ENCODE data around the gene LPO.
A peak's percentile ranks its signal among the peaks of the same experiment; 100 is the strongest.

The LPO gene

DNA sequence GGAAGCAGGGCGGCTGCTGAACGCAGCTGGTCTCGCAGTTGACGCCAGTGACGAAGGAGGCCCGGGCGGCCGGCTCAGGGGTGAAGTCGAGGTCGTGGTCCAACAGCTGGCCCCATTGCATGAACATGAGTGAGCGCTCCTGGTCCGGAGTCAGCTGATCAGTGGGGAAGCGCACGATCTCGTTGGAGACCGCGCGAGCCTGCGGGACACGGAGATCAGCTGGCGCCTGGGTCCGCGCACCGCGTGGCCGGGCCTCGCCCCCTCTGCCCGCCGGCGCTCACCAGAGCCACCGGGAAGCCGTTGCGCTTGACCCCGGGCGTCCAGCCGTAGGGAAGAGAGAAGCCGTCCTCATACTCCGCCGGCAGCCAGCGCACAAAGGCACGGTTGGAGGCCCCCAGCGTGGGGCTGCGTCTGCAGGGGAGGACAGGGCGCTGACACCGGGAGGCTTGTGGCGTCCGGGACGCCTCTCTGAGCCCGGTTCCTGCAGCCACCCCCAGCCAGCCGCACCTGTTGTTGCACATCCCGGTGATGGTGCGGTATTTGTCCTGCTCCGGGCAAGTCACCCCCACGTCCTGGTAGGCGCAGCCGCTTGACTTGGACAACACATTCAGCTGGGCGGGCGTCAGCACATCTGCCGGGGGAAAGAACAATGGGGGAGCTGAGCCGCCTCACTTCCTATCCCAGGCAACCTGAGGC, 40.8 kb downstream of the LPO start:
- no peak for DNase-seq

DNA sequence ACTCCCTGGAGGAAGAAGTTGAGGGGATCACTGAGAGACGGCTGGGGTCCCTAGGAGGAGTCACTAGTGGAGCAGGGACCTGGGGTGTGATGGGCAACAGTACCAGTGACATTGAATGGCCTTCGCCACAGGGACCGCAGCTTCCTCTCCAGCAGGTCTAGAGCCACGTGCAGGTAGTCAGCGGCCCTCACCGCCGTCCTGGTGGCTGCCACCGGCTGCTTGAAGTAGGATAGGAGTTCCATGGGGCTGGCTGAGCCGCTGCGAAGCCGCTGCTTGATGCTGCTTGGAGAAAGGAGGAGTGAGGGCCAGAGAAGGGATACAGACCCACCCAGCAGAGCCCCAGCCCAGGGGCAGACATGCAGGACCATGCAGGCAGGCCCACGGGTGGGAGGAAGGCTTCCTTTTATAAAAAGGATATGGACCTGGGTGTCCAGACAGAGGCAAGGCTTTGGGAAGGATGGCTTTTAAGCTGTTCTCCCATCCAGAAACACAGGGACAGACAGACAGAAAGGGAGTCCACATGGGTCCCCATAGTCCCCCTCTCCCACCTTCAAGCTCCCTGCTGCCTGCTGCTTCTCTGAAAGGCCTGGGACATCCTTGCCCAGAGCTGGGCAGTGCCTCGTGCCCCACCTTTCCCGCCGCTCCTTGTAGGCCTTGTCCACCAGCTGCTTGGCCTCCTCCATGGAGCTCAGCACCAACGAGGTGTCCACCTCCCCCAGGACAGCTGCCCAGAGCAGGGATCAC, 41.5 kb downstream of the LPO start:
- no peak for DNase-seq

DNA sequence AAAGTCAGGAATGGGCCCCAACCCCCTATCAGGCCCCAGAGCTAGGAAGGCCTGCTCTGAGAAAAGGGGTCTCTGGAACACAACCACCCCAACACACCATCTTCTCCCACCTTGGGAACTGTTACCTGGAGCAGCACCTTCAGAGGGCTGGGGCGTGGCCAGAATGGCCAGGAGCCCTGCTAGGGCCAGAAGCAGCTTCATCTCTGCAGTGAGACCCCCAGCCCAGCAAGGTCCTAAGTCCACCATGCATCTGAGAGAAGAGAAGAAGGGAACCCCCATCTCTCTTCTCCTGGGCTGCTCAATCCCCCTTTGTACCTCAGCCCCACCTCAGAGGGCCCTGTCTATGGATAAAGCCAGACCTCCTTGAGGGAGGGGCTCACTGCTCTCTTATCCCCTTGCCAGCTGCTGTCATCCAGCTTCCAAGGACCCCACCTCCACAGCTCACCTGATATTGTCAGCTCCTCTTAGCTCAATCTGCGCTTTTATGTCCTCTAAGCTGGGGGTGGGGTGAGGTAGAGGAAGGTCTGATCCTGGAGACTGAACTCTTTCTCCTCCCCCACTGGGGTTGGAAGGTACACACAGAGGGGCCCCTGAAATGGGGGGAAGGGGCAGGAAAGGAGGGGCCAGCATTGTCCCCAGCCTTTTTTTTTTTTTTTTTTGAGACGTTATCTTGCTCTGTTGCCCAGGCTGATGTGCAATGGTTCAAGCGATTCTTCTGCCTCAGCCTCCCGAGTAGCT, 42.3 kb downstream of the LPO start, which contains the start of gene MPO:
MPO (minus strand) TSS at position 456 of the 738 bp plus-strand sequence; CDS start at position 279, 177 bp downstream.
- no peak for DNase-seq

DNA sequence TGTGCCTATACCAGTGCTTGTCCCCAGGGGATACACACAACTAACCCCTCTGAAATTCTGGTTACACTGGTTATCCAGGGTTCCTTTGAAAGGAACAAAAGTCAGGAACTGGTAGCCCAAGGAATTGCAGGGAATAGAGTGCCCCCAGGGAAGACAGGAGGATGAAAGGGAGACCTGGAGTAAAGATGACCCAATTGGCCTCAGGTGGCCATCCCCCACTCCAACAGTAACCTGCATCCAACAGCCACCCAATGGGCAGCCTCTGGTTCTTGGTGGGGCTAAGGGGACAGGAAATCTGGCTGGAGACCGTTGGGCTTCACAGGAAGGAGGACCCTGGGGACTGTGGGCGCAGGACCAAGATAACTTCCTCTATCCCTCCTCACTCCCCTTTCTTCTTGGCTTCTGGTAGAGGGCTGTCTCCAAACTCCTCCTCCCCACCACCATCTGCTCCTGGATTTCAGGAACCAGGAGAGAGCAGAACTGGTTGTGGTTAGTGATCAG, 43.2 kb downstream of the LPO start:
- DNase-seq, result peak; percentile 46

DNA sequence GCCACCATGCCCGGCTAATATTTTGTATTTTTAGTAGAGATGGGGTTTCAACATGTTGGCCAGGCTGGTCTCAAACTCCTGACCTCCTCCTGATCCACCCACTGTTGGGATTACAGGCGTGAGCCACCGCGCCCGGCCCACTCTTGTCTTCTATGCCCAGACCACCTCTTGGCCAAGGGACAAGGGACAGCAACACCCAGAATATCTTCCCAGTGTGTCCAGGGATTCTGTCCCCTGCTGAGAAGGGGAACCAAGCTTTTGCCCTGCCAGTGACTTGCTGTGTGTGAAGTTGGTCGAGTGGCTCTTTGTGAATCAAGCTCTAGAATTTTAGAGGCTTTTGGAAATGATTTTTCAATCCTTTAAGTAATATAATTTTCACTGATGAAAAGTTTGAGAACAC, 44.1 kb downstream of the LPO start:
- DNase-seq, result no peak

DNA sequence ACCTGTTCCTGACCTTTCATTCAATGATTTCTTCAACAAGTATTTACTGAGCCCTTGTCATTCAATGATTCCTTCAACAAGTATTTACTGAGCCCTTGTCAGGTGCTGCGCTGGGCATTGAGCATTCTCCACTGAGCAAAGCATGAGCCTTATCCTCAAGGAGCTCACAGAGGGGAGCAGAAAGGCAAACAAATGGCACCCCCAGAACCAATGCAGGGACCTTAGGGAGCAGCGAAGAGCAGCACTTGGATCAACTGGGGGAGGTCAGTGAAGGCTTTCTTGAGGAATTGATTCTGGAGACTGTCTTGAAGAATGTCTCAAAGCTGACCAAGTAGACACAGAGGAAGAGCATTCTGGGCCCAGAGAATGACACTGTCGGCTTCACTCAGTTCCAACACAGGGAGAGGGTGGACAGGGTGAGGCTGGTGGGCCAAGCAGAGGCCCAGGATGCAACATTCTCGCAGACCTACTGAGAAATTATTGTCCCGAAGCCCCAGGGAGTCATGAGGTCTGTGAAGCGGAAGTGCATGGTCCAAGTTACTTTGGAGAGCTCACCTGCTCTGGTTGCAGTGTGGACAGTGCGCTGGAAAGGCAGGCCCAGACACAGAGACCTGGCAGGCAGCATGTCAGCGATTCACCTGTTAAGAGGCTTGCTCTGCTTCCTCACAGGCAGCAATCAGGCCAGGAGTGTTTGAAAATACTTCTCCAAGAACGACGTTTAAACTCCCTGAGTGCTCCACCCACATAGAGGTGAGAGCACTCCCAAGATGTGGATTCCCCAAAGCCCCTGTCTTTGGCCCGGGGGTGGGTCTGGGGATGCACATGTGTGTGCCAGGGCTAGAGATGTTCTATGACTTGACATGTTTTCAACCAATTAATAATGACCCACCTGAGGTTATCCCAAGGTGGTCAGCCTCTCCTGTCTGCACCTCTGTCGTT, 45.6 kb downstream of the LPO start:
- no peak for DNase-seq

DNA sequence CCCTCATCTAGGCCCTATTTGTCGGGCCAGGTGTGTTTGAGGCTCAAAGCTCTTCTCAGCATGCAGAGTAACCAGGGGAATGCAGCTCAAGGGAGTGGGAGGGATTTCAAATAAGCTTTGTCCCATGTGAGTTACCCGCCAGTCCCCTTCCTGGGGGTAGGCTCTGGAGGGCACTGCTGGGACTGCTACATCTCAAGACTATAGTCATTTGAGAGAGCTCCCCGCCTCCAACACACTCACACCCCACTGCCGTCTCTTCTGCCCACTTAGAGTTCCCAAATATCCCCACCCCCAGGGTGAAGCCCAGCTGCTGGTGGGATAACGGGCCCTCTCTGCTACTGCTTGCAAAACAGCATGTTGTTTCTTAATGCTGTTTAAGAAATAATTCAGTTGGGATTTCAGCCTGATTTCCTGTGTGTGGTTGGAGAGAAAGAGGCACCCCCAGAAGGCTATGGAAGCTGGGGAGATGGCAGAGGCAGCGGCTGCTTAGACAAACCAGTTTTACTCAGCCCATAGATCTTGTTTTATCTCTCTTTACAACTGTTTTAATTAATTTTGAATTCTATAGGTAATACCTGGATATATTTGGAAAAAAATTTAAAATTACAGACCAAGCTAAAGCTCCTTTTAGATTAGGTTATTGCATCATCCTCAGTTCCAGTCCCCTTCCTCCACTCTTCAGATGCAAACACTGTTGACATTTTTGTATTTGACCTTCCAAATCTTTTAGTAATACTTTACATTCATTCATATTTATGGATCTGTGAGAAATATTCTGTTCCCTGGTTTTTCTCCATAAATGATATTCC, 46.4 kb downstream of the LPO start:
- DNase-seq, result no peak

DNA sequence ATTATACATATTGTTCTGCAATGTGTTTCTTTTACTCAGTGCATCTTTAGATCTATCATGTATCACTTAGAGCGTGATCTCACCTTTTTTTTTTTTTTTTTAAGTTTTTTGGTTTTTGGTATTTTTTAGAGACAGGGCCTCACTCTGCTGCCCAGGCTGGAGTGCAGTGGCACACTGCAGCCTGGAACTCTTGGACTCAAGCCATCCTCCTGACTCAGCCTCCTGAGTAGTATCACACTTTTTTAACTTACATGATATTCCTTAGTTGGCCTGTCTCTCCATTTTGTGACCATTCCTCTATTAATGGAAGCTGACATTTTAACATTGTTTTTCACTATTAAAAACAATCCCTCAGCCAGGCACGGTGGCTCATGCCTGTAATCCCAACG, 47.0 kb downstream of the LPO start:
- DNase-seq, result no peak

DNA sequence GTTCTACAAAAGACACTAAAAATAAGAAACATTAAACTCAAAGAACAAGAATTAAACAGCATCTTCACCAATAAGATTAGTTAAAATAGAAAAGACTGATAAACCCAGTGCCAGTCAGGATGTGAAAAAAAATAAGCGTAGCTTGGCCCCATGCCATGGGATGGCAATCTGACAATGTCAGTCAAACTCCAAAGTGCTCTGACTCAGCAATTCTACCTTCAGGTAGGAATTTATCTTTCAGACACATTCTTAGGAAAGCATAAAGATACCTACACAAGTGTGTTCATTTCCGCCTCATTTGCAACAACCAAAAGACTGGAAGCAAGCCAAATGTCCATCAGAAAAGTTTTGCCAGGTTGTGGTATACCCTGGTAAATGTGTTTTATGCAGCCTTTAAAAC, 51.5 kb downstream of the LPO start:
- no peak for DNase-seq

DNA sequence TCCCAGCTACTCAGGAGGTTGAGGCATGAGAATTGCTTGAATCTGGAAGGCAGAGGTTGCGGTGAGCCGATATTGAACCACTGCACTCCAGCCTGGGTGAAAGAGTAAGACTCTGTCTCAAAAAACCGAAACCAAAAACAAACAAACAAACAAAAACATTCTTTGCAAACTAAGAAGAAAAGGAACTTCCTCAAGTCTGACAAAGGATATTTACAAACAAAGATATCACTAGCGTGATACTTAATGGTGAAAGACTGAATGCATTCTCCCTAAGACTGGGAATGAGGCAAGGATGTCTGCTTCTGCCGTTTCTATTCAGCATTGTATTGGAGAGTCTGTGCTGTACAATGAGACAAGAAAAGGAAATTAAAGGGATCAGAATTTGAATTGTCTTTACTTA, 52.9 kb downstream of the LPO start:
- no peak for DNase-seq

DNA sequence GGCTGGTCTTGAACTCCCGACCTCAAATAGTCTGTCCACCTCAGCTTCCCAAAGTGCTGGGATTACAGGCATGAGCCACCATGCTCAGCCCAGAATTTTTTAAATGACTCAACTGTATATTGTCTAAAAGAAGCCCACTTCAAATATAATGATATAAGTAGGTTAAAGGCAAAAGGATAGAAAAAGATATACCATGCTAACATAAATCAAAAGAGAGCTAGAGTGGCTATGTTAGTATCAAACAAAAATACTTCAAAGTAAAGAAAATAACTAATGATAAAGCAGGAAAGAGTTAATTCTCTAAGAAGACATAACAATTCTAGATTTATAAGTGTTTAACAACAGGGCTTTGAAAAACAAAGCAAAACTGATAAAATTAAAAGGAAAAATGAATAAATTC, 55.6 kb downstream of the LPO start:
- DNase-seq, result no peak

DNA sequence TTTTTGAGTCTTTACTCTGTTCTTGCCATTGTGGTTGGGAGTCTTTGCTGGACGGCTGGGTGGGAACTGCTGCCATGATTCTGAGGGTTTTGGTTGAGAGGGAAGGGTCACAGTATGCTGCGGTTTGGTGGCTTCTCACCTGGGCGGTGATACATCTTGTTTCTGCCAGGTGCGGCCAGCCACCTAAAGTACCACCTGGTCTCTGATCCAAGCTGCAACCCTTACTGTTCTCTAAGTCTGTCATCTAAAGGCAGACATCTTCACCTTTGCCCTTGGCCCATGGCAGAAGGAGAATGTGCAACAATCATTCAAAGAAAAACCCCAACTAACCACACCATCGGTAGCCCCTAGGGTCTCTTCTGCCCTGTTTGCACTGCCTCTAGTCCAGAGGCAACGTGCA, 62.0 kb downstream of the LPO start:
- no peak for DNase-seq

DNA sequence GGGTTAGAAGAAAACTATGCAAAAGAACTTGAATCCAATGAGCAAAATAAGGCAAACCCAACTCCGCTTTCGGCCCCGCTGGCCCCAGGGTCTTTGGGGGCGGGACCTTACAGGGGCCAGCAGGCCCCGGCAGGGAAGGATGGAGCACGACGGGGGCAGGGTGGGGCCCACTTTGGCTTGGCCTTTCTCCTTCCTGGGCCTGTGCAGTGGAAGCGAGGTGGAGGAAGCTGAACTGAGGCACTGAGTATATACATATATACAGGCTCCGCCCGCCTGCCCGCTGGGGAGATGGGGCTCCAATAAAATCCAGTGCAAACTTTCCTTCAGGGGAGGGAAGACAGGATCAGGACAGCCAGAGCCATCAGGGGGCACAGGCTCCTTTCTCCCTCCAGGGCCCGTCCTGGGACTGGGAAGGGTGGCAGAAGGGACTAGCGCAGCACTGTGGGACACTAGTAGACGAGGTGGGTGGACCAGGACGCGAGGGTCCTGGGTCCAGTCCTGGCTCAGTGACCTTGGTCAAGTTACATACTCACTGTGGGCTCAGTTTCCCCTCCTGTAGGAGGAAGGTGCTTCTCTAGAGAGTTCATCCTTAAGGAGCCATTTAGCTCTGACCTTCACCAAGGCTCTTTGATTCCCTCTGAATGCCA, 63.2 kb downstream of the LPO start:
- DNase-seq, result no peak

DNA sequence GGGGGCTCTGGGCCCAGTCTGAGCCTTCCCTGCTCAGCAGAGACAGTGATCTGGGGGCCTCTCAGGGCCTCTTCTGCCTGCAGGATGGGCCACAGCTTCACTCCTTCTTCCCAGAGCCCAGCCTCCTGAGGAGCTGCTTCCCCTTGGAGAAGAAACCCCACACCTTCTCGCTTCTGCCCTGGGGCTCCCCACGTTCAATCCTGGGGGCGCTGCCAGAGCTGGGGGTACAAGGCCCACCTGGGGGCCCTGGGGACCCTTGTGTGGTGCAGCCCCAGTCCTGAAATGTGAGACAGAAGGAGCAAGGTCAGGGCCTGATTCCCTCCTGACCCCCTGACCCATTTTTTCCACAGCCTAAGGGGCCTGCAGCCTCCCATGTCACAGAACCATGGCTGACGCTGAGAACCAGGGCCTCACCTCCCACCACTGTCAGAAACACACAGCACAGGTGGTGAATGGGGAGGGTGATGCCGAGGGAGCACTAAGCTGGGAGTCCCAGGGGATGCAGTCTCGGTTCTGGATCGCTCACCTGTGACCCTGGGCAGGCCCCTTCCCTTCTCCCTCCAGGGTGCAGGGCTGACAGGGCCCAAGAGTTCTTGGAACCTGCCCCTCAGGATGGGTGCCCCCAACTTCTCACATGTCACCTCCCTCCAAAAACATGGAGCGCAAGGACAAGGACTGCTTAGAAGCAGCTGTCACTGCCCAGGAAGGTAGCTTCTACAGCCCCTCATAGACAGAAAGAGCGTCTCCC, 64.0 kb downstream of the LPO start:
- no peak for DNase-seq

DNA sequence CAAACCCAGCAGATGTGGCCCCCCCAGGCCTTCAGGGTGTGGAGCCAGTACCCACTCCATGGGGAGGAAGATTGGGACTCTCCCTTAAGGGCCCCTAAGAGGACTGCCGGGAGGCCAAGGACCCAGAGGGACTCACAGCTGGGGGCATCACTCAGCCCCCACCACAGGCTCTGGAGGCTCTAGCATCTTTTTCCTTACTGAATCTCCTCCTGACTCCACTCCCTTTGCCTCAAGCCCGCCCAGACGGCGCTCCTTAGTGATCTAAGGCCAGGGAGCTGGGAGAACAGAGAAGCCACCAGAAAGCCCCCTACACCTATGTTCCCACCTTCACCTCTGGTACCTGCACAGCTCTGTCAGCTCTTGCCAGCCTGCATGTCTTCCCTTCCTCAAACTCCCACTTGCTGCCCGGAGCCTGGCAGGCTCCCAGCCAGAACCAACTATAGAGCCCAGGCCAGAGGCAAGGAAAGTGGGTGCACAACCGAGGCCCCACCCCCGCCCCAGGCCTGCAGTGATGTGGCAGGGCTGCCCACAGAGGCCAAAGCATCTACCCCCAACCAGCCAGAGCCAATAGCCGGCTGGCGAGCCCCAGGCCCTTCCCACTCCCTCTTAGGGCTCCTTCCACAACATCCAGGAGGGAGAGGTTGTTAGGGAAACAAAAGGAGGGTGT, 64.7 kb downstream of the LPO start:
- DNase-seq, result no peak

DNA sequence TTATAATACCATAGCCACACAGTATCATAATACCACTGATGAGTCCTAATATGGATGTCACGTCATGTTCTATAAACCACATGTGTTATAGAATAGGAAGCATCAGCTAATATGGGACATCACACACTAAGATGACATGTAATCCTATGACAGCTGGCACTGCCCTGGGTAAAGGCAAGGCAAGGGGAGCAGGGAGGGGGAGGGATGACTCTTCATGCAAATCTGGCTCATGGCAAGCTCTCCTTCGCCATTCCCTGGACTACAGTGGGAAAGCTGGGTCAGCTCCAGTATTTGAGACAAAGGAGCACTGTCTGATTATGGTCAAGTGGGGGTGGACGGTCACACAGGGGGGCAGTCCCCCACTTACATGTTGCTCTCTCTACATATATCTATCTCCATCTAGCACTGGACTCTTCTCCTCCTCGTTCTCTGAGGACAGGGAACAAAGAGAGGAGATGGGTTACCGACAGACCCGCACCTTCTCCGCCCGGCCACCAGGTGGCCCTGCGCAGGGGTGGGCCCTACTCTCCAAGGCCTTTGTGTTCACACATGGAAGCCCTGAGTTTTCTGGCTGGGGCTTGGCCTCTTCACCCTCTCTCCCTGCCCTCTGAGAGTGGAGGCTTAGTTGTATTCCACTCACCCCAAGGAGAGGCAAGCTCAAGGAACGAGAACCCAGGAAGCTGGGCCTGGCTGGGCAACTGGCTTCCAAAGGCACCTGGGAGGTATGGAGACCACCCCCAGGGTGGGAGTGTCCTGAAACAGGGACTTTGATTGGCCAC, 65.8 kb downstream of the LPO start:
- peak; percentile 79 for DNase-seq

DNA sequence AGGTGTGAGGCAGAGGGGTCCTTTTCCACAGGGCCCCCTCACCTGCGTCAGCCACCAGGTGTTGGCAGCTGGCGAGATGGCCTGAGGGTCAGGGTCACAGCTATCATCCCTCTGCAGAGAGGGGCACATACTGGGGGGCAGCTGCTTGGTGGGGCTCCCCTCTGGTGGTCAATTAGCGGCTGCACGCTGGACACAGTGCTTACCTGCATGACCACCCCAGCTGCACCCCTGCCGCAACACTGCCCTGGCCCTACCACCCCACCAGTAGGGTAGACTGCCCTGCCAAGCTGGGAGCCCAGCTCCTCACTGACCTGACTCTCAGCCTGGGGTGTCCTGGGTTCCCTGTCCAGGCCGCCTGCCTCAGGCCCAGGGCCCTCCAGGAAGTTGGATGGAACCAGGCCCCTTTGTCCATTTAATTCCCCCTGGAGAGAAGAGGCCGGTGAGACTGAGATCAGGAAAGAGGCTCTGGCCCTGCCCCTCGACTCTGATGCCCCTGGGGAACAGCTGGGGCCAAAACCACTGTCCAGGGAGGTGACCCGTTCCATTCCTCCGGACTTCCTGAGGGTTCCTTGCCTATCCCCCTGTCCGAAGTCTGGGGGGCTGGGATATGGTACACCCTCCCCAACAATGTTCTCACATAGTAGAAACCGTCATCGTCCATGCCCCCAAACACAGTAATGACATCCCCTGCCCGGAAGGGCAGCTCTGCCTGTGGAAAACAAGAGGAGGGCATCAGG, 66.5 kb downstream of the LPO start:
- DNase-seq, result no peak

DNA sequence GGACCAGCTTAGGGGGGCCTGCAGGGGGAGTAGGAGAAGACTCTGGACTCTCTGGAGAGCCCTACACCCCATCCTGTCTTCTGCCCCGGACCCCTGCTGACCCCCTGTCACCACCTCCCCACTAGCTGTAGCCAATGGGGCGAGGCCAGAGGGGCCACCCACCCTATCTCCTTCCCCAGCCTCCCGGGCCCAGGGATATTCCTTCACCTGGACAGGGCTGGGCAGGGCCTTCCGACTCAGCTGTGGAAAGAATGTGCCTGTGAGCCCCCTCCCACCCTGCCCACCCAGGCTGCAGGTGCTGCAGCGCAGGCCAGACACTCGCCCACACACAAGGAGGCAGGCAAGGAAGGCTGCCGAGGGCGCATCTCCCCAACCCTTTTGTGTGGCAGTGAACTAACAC, 67.2 kb downstream of the LPO start:
- DNase-seq, result no peak

Measured in NCI-H1694 treated with DMSO at 0.1 percent for 48 hours (cell line).